GM12865 (cell line): ENCODE results near the gene ZNF552.

ENCODE experiments used
- DNase-seq: peaks from one replicate; pipeline ENCODE4 v3.0.0; 2010; ENCODE audit warnings: low read depth
- H3K4me3 ChIP-seq: 2 replicates; pipeline ENCODE4 v1.5.1; 2011; ENCODE audit warnings: mild to moderate bottlenecking, low read depth, low read length, control low read depth
- CTCF ChIP-seq: IDR thresholded peaks from 2 replicates; pipeline ENCODE4 v1.5.1; 2011; ENCODE audit warnings: low read length, control low read depth, low read depth, inconsistent platforms; ENCODE audit not compliant: insufficient read depth; ENCODE audit errors: missing control alignments

ZNF552 gene

GRCh38 chr19:57771417-57771816 is 43.3 kb downstream of the ZNF552 start:
- peak; percentile 21 for DNase-seq
- H3K4me3 ChIP-seq = no peak overlapping the region
- TF ChIP-seq CTCF = no peak

GRCh38 chr19:57769345-57770131 is 45.2 kb downstream of the ZNF552 start, which contains the start of gene ZNF586:
TSS of gene ZNF586 (plus strand) at chr19:57769676. CDS start at chr19:57769843, 167 bp downstream.
- peak; percentile 97 for DNase-seq
- no peak for TF ChIP-seq CTCF
- peak within 1 kb of the TSS; percentile 86 for H3K4me3 ChIP-seq

GRCh38 chr19:57759096-57759495 is 55.6 kb downstream of the ZNF552 start:
- no peak overlapping the region for H3K4me3 ChIP-seq
- DNase-seq = no peak
- no peak for TF ChIP-seq CTCF

GRCh38 chr19:57757941-57758340 is 56.8 kb downstream of the ZNF552 start:
- no peak for DNase-seq
- no peak for TF ChIP-seq CTCF

More at GRCh38 chr19:57757941-57758340, 56.8 kb downstream of the ZNF552 start:
- H3K4me3 ChIP-seq = no peak overlapping the region
